Cardiac muscle cell (in vitro differentiated cells and primary cell): ENCODE results near the gene GRB10. TPM values are rescaled to one million over a fixed set of nuclear protein-coding genes. Genes with fewer than 3 reads are reported as not detected.
A peak's percentile ranks its signal among the peaks of the same experiment; 100 is the strongest.

Experiments
- DNase-seq, 2 donors: peaks; one replicate each; pipeline versions ENCODE4 v3.0.0 to v3.0.0-alpha.2; 2010 to 2017; ENCODE audit warnings: low read depth in 1 of 2, low spot score in 1 of 2
- H3K27ac ChIP-seq: fragments of 200-600 bp; sonication (generic); 2 replicates; pipeline ENCODE4 v1.5.1; 2016
- H3K27me3 ChIP-seq: fragments of 200-600 bp; sonication (generic); 2 replicates; pipeline ENCODE4 v1.6.0; 2016; ENCODE audit warnings: control low read depth
- H3K36me3 ChIP-seq: fragments of 200-600 bp; sonication (generic); 2 replicates; pipeline ENCODE4 v1.5.1; 2016; ENCODE audit warnings: control low read depth
- H3K4me1 ChIP-seq: fragments of 200-600 bp; sonication (generic); 2 replicates; pipeline ENCODE4 v1.8.1; 2017; ENCODE audit warnings: low read depth, mild to moderate bottlenecking, mixed run types
- H3K4me3 ChIP-seq: fragments of 200-600 bp; sonication (generic); 2 replicates; pipeline ENCODE4 v1.5.1; 2016; ENCODE audit warnings: mild to moderate bottlenecking
- H3K9me3 ChIP-seq: fragments of 200-600 bp; sonication (generic); 2 replicates; pipeline ENCODE4 v1.5.1; 2017; ENCODE audit warnings: low read depth, mild to moderate bottlenecking, control low read depth
- CTCF ChIP-seq: IDR thresholded peaks from 2 replicates; pipeline ENCODE4 v1.5.1; 2012; ENCODE audit warnings: low read depth, mild to moderate bottlenecking, low read length
- polyA plus RNA-seq: library from polyadenylated mRNA; unstranded; fragments of >200 nt; fragmentation: Nextera tagmentation; extraction: Ambion mirVana; gene quantifications from 2 replicates; pipeline ENCODE4 v1.2.1, GENCODE V29; 2016
- total RNA-seq: library from RNA; depleted of rRNA; stranded (reverse); fragments of >200 nt; gene quantifications from 2 replicates; pipeline ENCODE4 v1.2.3, GENCODE V29; 2016

GRB10 gene
- total and polyA plus RNA-seq, 2 experiments from 2014 or later, result 9.9 to 25.3 TPM

DNA sequence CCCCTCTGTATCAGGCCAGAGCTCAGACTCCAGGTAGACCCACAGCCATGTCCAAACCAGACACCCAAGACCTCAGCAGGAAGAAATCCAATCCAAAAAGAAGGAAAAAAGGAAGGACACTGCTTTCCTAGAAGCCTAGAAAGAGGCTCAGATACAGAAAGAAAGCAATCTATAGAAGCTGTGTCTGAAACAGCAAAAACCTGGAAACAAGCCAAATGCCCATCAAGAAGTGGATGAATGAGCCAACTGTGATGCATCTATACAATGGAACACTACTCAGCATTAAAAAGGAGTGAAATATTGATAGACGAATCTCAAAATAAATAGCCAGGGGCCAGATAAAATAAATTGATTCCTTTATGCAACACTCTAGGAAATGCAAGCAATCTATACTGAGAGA lies 31.6 kb downstream of the GRB10 start:
- DNase-seq, result peak in 1 of 2 donors; percentile 9
- H3K4me3 ChIP-seq, result no peak overlapping the region
- no peaks in the 10 kb centered on the region for H3K36me3 ChIP-seq
- no peak overlapping the region for H3K27ac ChIP-seq
- H3K4me1 ChIP-seq, result peaks cover 15% of the 10 kb centered on the region
- H3K9me3 ChIP-seq, result no peaks in the 10 kb centered on the region
- no peak for TF ChIP-seq CTCF
- H3K27me3 ChIP-seq, result no peaks in the 10 kb centered on the region

- no peak for TF ChIP-seq CTCF
- no peak overlapping the region for H3K27ac ChIP-seq
- H3K9me3 ChIP-seq, result no peaks in the 10 kb centered on the region
- H3K27me3 ChIP-seq, result no peaks in the 10 kb centered on the region
- no peak overlapping the region for H3K4me3 ChIP-seq
- DNase-seq, result no peak
- peaks cover 9% of the 10 kb centered on the region for H3K4me1 ChIP-seq
- no peaks in the 10 kb centered on the region for H3K36me3 ChIP-seq
These were observed 32.8 kb downstream of the GRB10 start for GRCh38 chr7:50749896-50750295.

GRCh38 chr7:50748472-50748871 lies 34.2 kb downstream of the GRB10 start:
- H3K27me3 ChIP-seq, result no peaks in the 10 kb centered on the region
- H3K27ac ChIP-seq, result no peak overlapping the region
- no peak for DNase-seq
- H3K4me3 ChIP-seq, result no peak overlapping the region
- H3K36me3 ChIP-seq, result no peaks in the 10 kb centered on the region
- no peak for TF ChIP-seq CTCF
- no peaks in the 10 kb centered on the region for H3K4me1 ChIP-seq
- H3K9me3 ChIP-seq, result no peaks in the 10 kb centered on the region

GRCh38 chr7:50745835-50746234 lies 36.9 kb downstream of the GRB10 start:
- Histone ChIP-seq H3K27ac (no peak overlapping the region), H3K36me3 (no peaks in the 10 kb centered on the region), H3K4me3 (no peak overlapping the region), H3K27me3 (no peaks in the 10 kb centered on the region), H3K9me3 (no peaks in the 10 kb centered on the region), H3K4me1 (no peaks in the 10 kb centered on the region)
- no peak for TF ChIP-seq CTCF
- DNase-seq, result no peak

- Histone ChIP-seq H3K9me3 (no peaks in the 10 kb centered on the region), H3K4me3 (no peak overlapping the region), H3K36me3 (no peaks in the 10 kb centered on the region), H3K4me1 (no peaks in the 10 kb centered on the region), H3K27me3 (no peaks in the 10 kb centered on the region), H3K27ac (no peak overlapping the region)
- peak in 1 of 2 donors; percentile 12 for DNase-seq
- TF ChIP-seq CTCF, result no peak
These were observed 37.4 kb downstream of the GRB10 start for GRCh38 chr7:50745336-50745735.

GRCh38 chr7:50743893-50744292 lies 38.8 kb downstream of the GRB10 start:
- H3K4me3 ChIP-seq, result no peak overlapping the region

More at GRCh38 chr7:50743893-50744292, 38.8 kb downstream of the GRB10 start:
- TF ChIP-seq CTCF, result no peak
- no peak overlapping the region for H3K27ac ChIP-seq
- H3K4me1 ChIP-seq, result no peaks in the 10 kb centered on the region
- no peaks in the 10 kb centered on the region for H3K36me3 ChIP-seq
- no peaks in the 10 kb centered on the region for H3K27me3 ChIP-seq
- no peak for DNase-seq
- no peaks in the 10 kb centered on the region for H3K9me3 ChIP-seq
